ENCODE results near the gene KRTAP10-4.
"Not testable (repeated sequence)": the region's sequence is repeated elsewhere in the genome, so short reads cannot be mapped to it uniquely, and the experiment has no call there.

KRTAP10-4 gene

DNA sequence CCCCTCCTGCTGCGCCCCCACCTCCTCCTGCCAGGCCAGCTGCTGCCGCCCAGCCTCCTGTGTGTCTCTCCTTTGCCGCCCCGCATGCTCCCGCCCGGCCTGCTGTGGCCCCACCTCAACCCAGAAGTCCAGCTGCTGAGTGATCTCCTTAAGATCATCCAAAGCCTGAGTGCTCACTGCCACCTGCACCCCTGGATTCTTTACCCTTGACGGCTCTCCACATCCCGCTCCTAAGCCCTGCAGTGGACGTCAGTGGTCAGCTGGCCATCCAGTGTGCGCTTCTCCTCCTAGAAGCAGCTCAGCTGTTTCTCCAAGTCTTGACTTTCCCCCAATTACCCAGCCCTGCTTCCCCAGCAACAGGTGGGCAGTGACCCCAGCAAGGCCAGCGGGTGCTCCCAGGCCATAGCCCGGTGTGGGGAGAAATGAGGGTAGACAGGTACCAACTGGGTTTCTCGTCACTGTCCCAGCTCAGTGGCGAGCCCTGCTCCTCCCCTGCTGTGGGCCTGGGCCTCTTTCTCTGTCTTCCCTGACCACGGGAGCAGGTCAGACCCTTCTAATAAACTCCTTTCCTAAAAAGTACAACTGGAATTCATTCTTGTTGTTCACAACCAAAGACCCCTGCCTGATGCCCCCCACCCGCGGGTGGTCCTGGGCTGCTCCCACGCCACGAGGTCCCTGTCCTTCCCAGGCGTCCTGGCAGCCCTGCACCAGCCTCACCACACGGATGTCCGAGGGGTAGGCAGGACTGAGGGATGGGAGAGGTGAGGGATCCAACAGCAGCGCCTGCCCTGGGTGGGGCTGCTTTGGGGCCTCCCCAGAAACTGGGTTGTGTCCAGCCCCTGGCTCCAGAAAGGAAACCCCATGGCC is 28.3 kb downstream of the KRTAP10-4 start:
- DNase-seq = no peak

DNA sequence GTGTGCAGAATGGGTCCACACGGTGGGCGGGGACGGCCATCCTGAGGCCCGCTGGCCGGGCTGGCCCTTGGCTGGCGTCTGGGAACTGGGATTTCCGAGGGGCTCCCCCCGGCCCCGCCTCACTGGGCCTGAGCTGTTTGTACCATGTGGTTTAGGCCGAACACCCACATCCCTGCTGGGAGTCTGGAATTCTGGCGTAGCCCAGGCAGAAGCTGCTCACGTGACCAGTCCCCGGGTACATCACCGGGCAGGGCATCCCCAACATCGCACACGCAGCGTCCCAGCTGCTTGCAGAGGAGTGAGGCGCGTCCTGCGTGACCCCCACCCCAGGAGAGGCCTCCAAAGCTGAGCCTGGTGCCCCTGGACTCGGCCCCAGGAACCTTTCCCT is 28.9 kb downstream of the KRTAP10-4 start:
- DNase-seq = no peak

DNA sequence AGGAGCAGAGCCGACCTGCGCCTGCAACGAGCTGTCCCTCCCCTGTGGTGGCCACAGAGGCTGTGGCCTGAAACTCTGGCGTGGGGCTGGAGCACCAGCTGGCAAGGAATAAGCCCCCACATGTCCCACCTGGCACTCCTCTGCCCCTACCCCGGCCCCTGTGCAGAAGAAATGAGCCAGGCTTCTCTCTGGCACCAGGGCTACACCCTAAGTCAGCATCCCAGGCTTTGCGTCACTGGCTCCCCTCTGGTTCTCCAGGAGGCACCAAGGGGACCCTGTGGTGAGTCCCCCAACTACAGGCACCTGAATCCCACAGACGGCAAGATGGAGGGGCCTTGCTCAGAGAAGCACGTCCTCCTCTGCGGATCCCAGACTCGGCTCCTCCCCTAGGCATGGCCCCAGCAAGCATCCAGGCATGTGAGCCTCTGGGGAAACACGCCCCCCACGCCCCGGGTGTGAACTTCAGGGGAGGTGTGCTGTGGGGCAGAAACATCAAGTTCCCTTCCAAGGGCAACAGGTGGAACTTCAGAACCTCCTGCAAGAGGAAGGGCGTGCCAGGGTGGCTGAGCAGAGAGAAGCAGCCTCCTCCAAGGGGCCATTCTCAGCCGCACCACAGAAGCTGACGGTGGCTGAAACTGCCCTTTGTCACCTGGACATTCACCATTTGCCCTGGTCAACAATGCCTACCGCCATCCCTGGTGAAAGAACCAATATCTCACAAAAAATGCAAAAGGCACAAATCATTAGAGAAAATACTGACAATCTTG is 29.8 kb downstream of the KRTAP10-4 start:
- DNase-seq = no peak

DNA sequence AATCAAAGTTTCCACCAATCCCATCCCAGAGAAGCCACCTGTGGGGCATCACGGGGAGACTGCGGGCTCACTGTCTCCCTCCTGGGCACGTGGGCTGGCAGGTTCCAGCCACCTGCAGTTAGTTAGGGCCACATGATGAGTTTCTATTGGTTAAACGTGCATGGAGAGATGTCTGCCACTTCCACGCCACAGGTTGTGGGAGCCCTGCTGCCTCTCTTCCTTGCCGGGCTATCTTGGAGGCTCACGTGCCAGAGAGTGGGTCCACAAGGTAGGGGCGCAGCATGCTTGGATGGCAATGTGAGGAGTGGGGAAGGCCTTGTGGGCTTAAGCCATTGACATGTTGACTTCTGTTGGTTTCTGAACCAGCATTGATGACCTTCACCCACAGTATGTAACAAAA is 30.4 kb downstream of the KRTAP10-4 start:
- no peak for DNase-seq

DNA sequence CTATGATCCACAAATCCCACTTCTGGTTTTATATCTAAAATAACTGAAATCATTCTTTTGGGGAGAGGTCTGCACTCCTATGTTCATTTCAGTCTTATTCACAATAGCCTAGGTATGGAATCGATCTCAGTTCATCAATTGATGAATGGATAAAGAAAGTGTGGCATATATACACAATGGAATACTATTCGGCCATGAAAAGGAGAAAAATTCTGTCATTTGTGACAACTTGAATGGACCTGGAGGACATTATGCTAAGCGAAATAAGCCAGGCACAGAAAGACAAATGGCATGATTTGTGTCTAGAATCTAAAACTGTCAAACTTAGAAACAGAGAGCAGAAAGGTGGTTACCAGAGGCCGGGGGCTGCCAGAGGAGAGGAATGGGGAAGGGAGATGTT is 33.0 kb downstream of the KRTAP10-4 start:
- no peak for DNase-seq

DNA sequence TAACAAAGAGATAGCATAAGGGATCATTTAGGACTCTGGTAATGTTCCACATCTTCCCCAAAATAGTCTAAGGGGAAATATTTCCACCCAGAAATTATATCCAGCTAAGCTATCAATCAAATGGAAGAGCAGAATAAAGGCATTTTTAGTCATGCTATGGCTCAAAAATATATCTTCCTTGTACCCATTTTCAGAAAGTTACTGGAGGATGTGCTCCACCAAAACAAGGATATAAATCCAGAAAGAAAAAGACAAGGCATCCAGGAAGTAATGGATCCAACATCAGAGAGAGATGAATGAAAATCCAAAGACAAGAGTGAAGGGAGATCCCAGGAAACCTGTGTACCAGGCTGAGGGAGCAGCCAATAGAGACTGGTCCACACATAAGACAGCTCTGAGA is 35.7 kb downstream of the KRTAP10-4 start:
- no peak for DNase-seq

DNA sequence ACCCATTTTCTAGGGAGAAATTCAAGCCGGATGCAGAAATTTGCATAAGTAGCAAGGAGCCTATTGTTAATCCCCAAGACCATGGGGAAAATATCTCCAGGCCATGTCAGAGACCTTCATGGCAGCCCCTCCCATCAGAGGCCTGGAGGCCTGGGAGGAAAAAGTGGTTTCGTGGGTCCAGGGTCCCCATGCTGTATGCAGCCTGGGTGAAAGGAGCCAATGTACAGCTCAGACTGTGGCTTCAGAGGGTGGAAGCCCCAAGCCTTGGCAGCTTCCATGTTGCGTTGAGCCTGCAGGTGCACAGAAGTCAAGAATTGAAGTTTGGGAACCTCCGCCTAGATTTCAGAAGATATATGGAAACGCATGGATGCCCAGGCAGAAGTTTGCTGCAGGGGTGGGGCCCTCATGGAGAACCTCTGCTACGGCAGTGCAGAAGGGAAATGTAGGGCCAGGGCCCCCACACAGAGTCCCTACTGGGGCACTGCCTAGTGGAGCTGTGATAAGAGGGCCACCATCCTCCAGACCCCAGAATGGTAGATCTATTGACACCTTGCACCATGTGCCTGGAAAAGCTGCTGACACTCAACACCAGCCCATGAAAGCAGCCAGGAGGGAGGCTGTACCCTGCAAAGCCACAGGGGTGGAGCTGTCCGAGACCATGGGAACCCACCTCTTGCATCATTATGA is 36.8 kb downstream of the KRTAP10-4 start:
- DNase-seq = not testable (repeated sequence)

DNA sequence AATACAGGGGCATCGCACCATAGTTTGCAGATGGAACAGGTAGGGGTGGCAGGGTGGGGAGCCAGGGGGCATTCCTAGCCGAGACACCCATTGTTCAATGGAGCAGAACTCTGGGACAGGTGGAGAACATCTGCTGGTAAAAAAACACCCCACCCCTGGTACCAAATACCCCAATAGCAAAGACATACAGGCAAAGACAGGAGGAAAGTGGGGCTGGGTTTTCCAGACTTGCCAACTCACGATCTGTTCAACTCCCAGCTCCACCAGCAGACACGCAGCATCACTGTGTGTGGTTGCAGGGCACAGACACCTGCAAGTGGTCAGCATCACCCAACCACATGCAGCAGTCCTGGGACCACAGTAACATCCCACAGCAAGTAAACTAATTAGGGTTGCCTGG is 38.0 kb downstream of the KRTAP10-4 start:
- no peak for DNase-seq

DNA sequence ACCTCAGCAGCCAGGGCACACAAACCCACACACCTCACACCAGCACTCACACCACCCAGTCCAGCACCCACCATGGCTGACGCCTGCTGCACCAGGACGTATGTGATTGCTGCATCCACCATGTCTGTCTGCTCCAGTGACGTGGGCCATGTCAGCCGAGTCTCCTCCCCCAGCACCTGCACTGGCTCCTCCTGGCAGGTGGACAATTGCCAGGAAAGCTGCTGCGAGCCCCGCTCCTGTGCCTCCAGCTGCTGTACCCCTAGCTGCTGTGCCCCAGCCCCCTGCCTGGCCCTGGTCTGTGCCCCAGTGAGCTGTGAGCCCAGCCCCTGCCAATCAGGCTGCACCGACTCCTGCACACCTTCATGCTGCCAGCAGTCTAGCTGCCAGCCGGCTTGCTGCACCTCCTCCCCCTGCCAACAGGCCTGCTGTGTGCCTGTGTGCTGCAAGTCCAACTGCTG is 38.5 kb downstream of the KRTAP10-4 start, which contains the start of gene KRTAP10-8:
KRTAP10-8 (plus strand) TSS at position 51 of the 458 bp plus-strand sequence; CDS start at position 73, 22 bp downstream.
- DNase-seq = no peak

DNA sequence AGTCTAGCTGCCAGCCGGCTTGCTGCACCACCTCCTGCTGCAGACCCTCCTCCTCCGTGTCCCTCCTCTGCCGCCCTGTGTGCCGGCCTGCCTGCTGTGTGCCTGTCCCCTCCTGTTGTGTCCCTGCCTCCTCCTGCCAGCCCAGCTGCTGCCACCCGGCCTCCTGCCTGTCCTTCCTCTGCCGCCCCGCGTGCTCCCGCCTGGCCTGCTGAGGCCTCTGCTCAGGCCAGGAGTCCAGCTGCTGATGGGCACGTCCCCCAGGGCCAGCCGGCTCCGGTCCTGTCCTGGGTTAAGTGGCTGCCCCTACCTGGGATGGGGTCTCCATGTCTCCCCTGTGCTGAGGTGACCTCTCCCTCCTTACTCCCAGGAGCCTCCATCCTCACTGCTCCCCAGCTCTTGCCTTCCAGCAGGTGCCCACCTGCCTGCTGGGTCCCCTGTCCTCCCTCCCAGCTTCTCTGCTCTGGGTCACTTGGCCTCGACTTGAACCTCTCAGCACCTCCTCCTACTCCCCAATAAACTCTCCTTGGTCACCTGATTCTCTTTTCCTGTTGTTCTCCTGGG is 39.2 kb downstream of the KRTAP10-4 start:
- DNase-seq = no peak

DNA sequence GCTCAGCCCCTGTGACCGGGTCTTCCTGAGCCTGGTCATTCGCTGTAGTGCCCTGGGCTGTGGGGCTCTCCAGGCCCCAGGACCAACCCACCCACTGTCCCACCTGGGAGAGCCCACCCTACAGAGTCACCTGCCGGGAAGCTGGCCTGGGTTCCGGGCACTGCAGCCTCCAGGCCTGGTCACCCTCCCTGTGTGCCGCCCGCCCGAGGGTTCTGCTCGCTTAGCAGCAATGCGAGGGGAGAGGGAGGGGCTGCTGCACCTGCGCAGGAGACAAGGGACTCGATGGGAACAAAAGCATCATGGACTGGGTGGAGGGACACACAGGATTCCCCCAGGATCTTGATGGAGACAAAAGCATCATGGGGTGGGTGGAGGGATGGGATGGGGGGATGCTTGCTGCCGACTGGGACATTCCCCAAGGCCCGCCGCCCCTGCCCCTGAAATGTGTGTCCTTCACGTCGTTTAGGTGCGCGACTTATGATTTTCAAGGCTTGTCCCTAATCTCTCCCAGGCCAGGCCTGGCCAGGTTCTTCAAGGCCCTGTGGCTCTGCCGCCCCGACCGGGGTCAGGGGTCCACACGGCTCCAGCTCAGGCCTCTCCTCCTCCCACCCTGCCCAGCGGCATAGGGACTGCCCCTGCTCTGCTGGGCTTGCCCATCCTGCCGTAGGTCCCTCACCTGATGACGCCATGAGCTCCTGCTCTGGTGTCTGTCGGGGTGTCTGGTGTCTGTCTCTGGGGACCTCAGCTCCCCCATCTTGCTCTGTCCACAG is 40.0 kb downstream of the KRTAP10-4 start:
- no peak for DNase-seq

DNA sequence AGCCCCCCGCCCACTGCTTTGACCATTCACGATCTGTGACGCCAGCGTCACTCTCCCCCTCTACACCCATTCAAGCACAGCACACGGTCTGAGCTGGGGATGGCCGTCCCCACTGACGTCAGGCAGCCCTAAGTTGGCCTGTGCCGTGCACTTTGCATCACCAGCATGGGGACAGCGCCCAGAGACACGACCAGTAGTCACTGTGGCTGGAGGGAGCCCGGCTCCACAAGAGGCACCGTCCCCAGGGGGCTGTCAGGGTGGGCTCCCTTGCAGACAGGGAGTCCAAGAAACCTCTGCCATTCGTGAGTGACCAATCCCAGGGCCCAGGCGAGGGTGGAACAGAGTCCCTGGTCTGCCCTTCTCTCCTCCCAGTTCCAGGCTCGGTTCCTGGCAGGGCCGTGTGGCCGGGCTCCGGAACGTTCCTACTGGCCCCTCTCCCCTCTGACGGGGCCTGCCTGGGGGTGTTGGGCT is 40.7 kb downstream of the KRTAP10-4 start:
- DNase-seq = no peak

DNA sequence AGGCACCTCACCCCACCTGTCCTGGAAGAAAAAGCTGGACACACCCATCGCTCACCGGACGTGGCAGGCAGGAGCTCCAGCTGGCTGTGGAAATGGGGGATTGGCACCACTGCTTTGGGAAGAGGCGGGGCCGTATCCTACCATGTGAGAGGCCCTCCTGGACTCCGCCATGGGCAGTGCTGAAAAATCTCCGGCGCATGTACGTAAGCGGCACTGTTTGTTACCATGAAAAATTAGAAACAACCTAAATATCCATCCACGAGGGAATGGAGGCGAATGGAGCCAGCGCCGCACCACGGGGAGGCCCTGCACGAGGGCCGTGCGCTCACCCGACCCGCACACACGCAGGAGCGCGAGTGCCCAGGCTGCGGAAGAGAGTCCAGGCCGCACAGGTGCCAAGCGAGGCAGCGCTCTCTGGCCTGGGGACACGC is 41.4 kb downstream of the KRTAP10-4 start:
- no peak for DNase-seq

DNA sequence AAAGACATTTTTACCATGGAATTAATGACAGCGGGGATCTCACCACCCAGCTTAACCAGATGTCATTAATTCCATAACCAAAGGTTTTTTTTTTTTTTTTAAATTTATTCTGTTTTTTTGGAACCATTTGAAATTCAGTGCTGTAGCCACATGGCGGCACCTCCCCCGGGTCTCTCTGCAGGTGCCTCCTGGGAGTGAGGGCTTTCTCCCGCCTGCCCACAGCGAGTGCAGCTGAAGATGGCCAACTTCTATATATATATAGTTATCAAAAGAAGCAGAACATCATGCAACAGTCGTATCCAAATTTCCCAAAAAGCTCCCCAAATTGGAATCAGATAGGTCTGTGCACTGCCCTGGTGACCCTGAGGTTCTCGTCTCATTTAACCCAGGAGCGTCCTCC is 41.9 kb downstream of the KRTAP10-4 start:
- no peak for DNase-seq

DNA sequence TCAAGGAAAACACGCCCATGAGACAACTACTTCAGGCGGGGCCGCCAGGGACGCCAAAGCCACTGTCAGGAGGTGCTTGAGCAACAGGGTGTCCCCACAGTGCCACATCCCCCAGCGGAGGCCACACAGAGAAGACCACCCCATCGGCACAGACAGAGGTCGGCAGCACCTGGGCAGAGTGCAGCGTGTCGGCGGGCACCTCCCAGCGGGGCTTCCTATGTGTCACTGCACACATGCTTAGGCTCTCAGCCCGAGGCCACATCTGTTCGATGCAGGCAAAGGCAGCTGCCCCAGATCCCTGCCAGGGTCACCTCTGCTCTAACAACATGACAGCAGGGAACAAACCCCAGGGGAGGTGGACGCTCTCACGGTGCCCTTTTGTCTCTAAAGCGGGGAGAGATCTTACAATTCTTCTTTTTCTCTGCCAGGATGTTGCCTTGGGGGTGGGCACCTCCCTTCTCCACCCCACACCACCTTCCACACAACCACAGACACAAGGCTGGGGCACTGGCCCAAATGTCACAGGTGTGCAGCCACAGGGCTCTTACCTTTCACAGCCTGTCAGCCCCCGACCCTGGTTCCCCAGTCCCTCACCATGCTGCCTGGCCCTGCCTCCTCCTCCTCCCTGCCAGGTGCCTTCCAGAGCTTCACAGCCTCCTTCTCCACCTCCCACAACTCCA is 42.5 kb downstream of the KRTAP10-4 start:
- DNase-seq = no peak

DNA sequence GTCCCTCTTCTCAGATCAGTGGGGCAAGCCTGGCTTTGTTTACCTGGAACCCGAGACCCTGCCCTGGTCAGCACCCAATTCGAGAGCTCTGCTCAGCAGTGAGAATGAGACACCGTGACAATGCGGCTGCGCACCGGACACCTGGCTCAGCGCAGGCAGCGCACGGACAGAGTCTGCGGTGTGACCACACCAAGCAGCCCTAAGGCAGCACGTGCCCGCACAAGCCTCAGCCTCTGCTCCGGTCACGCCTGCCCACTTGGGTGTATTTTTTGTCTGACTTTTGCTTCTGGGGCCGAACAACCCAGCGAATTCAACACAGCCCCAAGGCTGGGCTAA is 43.0 kb downstream of the KRTAP10-4 start:
- no peak for DNase-seq

DNA sequence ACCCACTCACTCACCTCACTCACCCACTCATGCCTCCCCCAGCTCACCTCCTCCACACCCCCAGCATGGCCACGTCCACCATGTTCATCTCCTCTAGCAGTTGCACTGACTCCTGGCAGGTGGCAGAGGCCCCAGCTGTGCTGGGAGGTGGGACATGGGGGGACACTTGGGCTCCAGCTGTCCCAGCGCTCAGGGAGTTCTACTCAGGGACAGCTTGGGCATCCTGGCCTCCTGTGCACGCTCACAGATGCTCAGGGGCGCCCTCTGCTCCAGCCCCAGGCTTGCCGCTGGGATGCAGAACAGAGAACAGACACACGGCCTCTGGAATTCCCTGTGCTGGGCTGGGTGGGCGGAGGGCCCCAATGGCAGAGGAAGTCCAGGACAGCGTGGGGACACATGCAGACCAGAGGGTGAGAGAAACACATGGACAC is 43.6 kb downstream of the KRTAP10-4 start:
- no peak for DNase-seq

DNA sequence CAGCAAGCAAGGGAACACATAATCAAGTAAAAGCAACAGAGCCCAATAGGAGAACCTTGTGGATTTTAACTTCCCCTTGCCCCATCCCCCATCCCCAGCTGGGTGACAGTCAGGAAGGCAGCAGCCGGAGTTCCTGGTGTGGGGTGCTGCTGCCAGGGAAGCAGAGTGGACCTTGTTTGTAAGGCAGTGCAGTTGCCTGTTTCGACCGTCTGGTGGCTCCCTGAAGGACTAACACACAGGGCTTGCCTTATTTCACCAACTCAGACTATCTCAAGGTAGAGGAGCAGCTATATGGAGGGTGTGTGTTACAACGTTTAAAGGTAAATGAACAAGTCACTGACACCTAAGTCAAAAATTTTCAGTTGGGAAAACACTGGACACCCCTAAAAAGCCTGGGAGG is 45.0 kb downstream of the KRTAP10-4 start:
- DNase-seq = peak in 1 of 2 experiments; percentile 36

DNA sequence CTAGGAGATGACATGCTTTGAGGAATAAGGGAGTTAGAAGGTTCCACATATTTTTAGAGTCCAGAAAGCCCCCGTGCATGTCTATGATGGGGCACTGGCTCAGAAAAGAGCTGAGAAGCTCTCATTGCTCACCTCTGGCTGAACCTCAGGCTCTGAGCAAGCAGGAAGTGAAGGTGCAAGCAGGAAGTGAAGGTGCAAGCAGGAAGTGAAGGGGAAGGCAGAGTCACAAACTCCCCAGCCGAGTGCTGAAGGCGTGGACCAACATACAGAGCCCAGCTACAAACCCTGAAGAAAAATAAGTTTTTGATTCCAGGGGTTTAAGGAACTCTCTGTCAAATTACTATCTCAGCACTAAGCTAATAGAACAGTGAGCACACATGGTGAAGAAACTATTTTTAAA is 45.4 kb downstream of the KRTAP10-4 start:
- no peak for DNase-seq

DNA sequence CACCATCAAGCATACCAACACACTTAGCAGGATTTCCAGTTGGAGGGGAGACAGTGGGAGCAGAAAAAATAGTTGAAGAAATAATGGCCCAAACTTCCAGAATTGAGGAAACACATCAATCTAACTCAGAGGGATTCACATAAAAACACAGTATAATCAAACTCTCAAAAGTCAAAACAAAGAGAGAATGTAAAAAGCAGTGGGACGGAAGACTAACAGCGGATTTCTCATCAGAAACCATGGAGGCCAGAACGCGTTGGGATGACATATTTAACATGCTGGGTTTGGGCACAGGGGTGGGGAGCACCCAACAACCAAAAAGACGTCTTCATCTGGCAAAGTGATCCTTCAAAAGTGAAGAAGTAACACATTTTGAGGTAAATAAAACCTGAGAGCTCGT is 46.4 kb downstream of the KRTAP10-4 start:
- no peak for DNase-seq

DNA sequence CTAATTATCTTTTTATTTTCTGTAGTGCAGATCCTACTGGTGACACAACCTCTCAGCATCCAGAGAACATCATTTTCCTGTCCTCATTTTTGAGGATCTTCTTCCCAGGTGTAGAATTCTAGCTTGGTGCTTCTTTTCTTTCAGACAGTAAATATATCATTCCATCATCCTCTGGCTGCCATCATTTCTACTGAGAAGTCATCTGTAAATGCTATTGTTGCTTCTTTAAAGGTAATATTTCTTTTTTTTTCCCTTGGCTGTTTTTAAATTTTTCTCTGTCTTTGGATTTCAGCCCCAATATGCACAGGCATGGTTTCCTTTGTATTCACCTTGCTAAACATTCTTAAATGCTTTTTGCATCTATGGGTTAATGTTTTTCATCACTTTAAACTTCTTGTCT is 50.0 kb downstream of the KRTAP10-4 start:
- DNase-seq = no peak
